GM23248 (cell line): ENCODE results near the gene ADNP2.

Experiments
- EZH2 ChIP-seq: fragments of 200-600 bp; sonication (generic); IDR thresholded peaks from 2 replicates; pipeline ENCODE4 v1.6.1; 2018; ENCODE audit warnings: antibody characterized with exemption, mild to moderate bottlenecking; ENCODE audit not compliant: insufficient read depth, poor library complexity, severe bottlenecking
- EZH2phosphoT487 ChIP-seq: fragments of 200-600 bp; sonication (generic); IDR thresholded peaks from 2 replicates; pipeline ENCODE4 v1.6.1; 2018; ENCODE audit warnings: antibody characterized with exemption, moderate library complexity, mild to moderate bottlenecking, low read depth; ENCODE audit not compliant: insufficient read depth

GRCh38 chr18:80158365-80158764, 49.3 kb downstream of the ADNP2 start:
- no peak for TF ChIP-seq EZH2phosphoT487
- TF ChIP-seq EZH2: no peak
